ENCODE data around the gene TRIM28.
"Not testable (repeated sequence)": the region's sequence is repeated elsewhere in the genome, so short reads cannot be mapped to it uniquely, and the experiment has no call there.

The TRIM28 gene

GRCh38 chr19:58562122-58563033 is 18.5 kb downstream of the TRIM28 start:
- no peak for DNase-seq

GRCh38 chr19:58563034-58563573 is 19.2 kb downstream of the TRIM28 start:
- DNase-seq = no peak

GRCh38 chr19:58563823-58564222 is 20.0 kb downstream of the TRIM28 start:
- DNase-seq = no peak

- no peak for DNase-seq
Measured at GRCh38 chr19:58566989-58567388, 23.1 kb downstream of the TRIM28 start.

- no peak for DNase-seq
Measured at GRCh38 chr19:58568453-58569130, 24.7 kb downstream of the TRIM28 start.

GRCh38 chr19:58569191-58569942 is 25.5 kb downstream of the TRIM28 start:
- no peak for DNase-seq

- no peak for DNase-seq
Measured at GRCh38 chr19:58569943-58570670, 26.2 kb downstream of the TRIM28 start.

- DNase-seq = no peak
Measured at GRCh38 chr19:58570770-58571574, 27.1 kb downstream of the TRIM28 start.

- DNase-seq = no peak
Measured at GRCh38 chr19:58571575-58571947, 27.7 kb downstream of the TRIM28 start.

GRCh38 chr19:58572026-58572817 is 28.4 kb downstream of the TRIM28 start:
- no peak for DNase-seq

GRCh38 chr19:58572818-58573657 is 29.2 kb downstream of the TRIM28 start, which contains the start of gene MZF1:
Gene MZF1 (minus strand): TSS chr19:58573335. CDS start chr19:58571389, 1,946 bp downstream.
- DNase-seq = no peak

- no peak for DNase-seq
Measured at GRCh38 chr19:58573658-58574164, 29.8 kb downstream of the TRIM28 start.

- DNase-seq = no peak
Measured at GRCh38 chr19:58575183-58576041, 31.5 kb downstream of the TRIM28 start.

- DNase-seq = not testable (repeated sequence)
Measured at GRCh38 chr19:58577581-58577980, 33.7 kb downstream of the TRIM28 start.

- DNase-seq = no peak
Measured at GRCh38 chr19:58578012-58578925, 34.4 kb downstream of the TRIM28 start.

- no peak for DNase-seq
Measured at GRCh38 chr19:58579473-58580142, 35.7 kb downstream of the TRIM28 start.

Measured in NCI-H524 (cell line).